K562 (cell line): ENCODE data around the gene GPR4. TPM values are rescaled to one million over a fixed set of nuclear protein-coding genes. Genes with fewer than 3 reads are reported as not detected.

Experiments
- ATAC-seq: fragments of 200-7000 bp; cut with Tn5 transposase; 3 replicates; pipeline ENCODE4 v1.9.1; 2020; ENCODE audit warnings: moderate library complexity
- BruUV-seq: library from RNA; stranded (reverse); fragments of 400-500 nt; replicated peaks from 2 replicates; lab custom pipeline; 2021; lab: Mats Ljungman, UMichigan
- CTCF ChIA-PET: fragments of 300-600 bp; formaldehyde crosslinking; extraction: SDS; loops from one replicate; lab custom pipeline; 2021; ENCODE audit warnings: low intra/inter-chr PET ratio; lab: Yijun Ruan, JAX
- POLR2A ChIA-PET: fragments of 300-600, 350-650 bp; sonication (Branson Sonifier 250); formaldehyde crosslinking; extraction: SDS; loops from one replicate; lab custom pipeline; 2021; ENCODE audit warnings: antibody characterized with exemption, inconsistent platforms; lab: Yijun Ruan, JAX
- DNase-seq, 4 experiments: peaks; one replicate each; pipeline versions ENCODE4 v3.0.0 to v3.0.0-alpha.2; 2011 to 2018; ENCODE audit warnings: low spot score in 3 of 4, mixed read lengths in 3 of 4; ENCODE audit errors: extremely low read depth in 1 of 4
- FAIRE-seq: peaks from 2 replicates; lab custom pipeline; 2011; peaks lifted over from hg19 to GRCh38; lab: Jason Lieb, UNC
- H2AFZ ChIP-seq: 2 replicates; pipeline ENCODE4 v1.6.0; 2011; ENCODE audit warnings: low read depth, low read length, control low read depth, inconsistent platforms
- H3K27ac ChIP-seq: fragments of 200-600 bp; 3 replicates; pipeline ENCODE4 v1.8.0; 2011; ENCODE audit warnings: low read depth, mild to moderate bottlenecking, control low read depth, inconsistent platforms, low read length, moderate library complexity, mixed read lengths; ENCODE audit errors: extremely low read depth
- H3K27me3 ChIP-seq, 2 experiments: fragments of 300-600 bp in 1 of 2; 2 replicates in 1 of 2; 3 replicates in 1 of 2; pipeline versions ENCODE4 v1.6.0 to v1.8.0; 2011; ENCODE audit warnings: inconsistent platforms in 2 of 2, low read length in 2 of 2, mild to moderate bottlenecking in 1 of 2, mixed read lengths in 1 of 2, moderate library complexity in 1 of 2; ENCODE audit not compliant: control insufficient read depth in 2 of 2, insufficient read depth in 2 of 2
- H3K36me3 ChIP-seq: fragments of 300-600 bp; 3 replicates; pipeline ENCODE4 v1.8.0; 2011; ENCODE audit warnings: mild to moderate bottlenecking, low read length, inconsistent platforms; ENCODE audit not compliant: control insufficient read depth, insufficient read depth
- H3K4me1 ChIP-seq, 2 experiments: fragments of 200-600 bp in 1 of 2; replicated peaks in 1 of 2; 2 replicates in 1 of 2; 3 replicates in 1 of 2; pipeline versions ENCODE4 v1.5.1 to v1.8.0; 2011; ENCODE audit warnings: inconsistent platforms in 2 of 2, low read length in 2 of 2, mild to moderate bottlenecking in 1 of 2, mixed read lengths in 1 of 2, moderate library complexity in 1 of 2; ENCODE audit not compliant: control insufficient read depth in 2 of 2, insufficient read depth in 2 of 2
- H3K4me2 ChIP-seq: 2 replicates; pipeline ENCODE4 v1.6.1; 2011; ENCODE audit warnings: low read length, control low read depth, inconsistent platforms, mixed read lengths; ENCODE audit not compliant: insufficient read depth
- H3K4me3 ChIP-seq: fragments of 200-600 bp; sonication (generic), shearing (Covaris generic); 2 replicates; pipeline ENCODE4 v1.5.1; 2016; ENCODE audit warnings: control low read depth, inconsistent platforms
- H3K79me2 ChIP-seq: fragments of 200-600 bp; 3 replicates; pipeline ENCODE4 v1.8.0; 2011; ENCODE audit warnings: low read length, inconsistent platforms; ENCODE audit not compliant: control insufficient read depth, insufficient read depth
- H3K9ac ChIP-seq, 2 experiments: 2 replicates each; pipeline versions ENCODE4 v1.6.0 to v1.6.1; 2011; ENCODE audit warnings: low read depth in 2 of 2, low read length in 2 of 2, control low read depth in 1 of 2, inconsistent platforms in 1 of 2, mild to moderate bottlenecking in 1 of 2, mixed read lengths in 1 of 2; ENCODE audit not compliant: insufficient read depth in 1 of 2
- H3K9me1 ChIP-seq: one replicate; pipeline ENCODE4 v1.6.0; 2011; ENCODE audit warnings: inconsistent platforms, mild to moderate bottlenecking, low read length, moderate library complexity; ENCODE audit not compliant: control insufficient read depth, insufficient read depth
- H3K9me3 ChIP-seq: replicated peaks from 2 replicates; pipeline ENCODE4 v1.5.1; 2011; ENCODE audit warnings: low read depth, low read length, inconsistent platforms; ENCODE audit not compliant: control insufficient read depth, insufficient read depth
- H4K20me1 ChIP-seq: replicated peaks from 2 replicates; pipeline ENCODE4 v1.6.1; 2011; ENCODE audit warnings: low read length, inconsistent platforms, mixed read lengths; ENCODE audit not compliant: control insufficient read depth, insufficient read depth
- ATF1 ChIP-seq, 2 experiments: fragments of 450-650 bp in 1 of 2; IDR thresholded peaks; 2 replicates each; pipeline ENCODE4 v1.6.1; 2016; ENCODE audit warnings: missing compliant biosample characterization in 1 of 2, missing genetic modification characterization in 1 of 2
- BCOR ChIP-seq: fragments of 450-650 bp; IDR thresholded peaks from 2 replicates; pipeline ENCODE4 v1.6.1; 2016
- BRCA1 ChIP-seq, 2 experiments: fragments of 450-650 bp in 1 of 2; sonication (generic) in 1 of 2; formaldehyde crosslinking in 1 of 2; IDR thresholded peaks; 2 replicates each; pipeline versions ENCODE4 v1.5.0 to v1.6.1; 2017 to 2020; ENCODE audit warnings: mild to moderate bottlenecking in 1 of 2, missing genetic modification reagents in 1 of 2
- CREB1 ChIP-seq, 2 experiments: sonication (generic) in 1 of 2; formaldehyde crosslinking in 1 of 2; IDR thresholded peaks; 2 replicates each; pipeline versions ENCODE4 v1.6.1 to v1.8.0; 2012 to 2022; ENCODE audit warnings: inconsistent platforms in 1 of 2, mild to moderate bottlenecking in 1 of 2, missing genetic modification reagents in 1 of 2, moderate library complexity in 1 of 2
- CREM ChIP-seq: IDR thresholded peaks from 2 replicates; pipeline ENCODE4 v1.6.1; 2014; ENCODE audit warnings: antibody characterized with exemption, low read depth
- DIDO1 ChIP-seq: fragments of 450-650 bp; IDR thresholded peaks from 2 replicates; pipeline ENCODE4 v1.6.1; 2016; ENCODE audit warnings: low read depth, missing biosample characterization, missing genetic modification characterization
- HDAC2 ChIP-seq: fragments of 450-650 bp; IDR thresholded peaks from 2 replicates; pipeline ENCODE4 v1.6.1; 2016; ENCODE audit warnings: mild to moderate bottlenecking
- HNRNPLL ChIP-seq: fragments of 200-400 bp; formaldehyde crosslinking; IDR thresholded peaks from 2 replicates; pipeline ENCODE4 v1.6.1; 2017; ENCODE audit warnings: low read length, low read depth, mild to moderate bottlenecking; ENCODE audit not compliant: poor library complexity, severe bottlenecking
- KDM1A ChIP-seq, 2 experiments: fragments of 450-650 bp; IDR thresholded peaks; 2 replicates each; pipeline ENCODE4 v1.6.1; 2016; ENCODE audit warnings: mild to moderate bottlenecking in 2 of 2
- RCOR1 ChIP-seq, 2 experiments: IDR thresholded peaks; 2 replicates each; pipeline ENCODE4 v1.6.1; 2012; ENCODE audit warnings: low read depth in 2 of 2, low read length in 2 of 2, borderline replicate concordance in 1 of 2, improper control_type of control experiment in 1 of 2
- SIX5 ChIP-seq, 2 experiments: IDR thresholded peaks; 2 replicates each; pipeline ENCODE4 v1.6.1; 2011; ENCODE audit warnings: low read length in 2 of 2, borderline replicate concordance in 1 of 2, low read depth in 1 of 2, mild to moderate bottlenecking in 1 of 2, moderate library complexity in 1 of 2; ENCODE audit not compliant: insufficient read depth in 1 of 2
- SMARCA5 ChIP-seq: fragments of 450-650 bp; IDR thresholded peaks from 2 replicates; pipeline ENCODE4 v1.6.1; 2016
- ZFP36 ChIP-seq: fragments of 150-350 bp; IDR thresholded peaks from 2 replicates; pipeline ENCODE4 v1.6.1; 2018; ENCODE audit warnings: low read length, low read depth; ENCODE audit not compliant: partially characterized antibody
- WGBS: fragments of 100-300 bp; shearing (Covaris generic); methylation state at CpG from one replicate; pipeline ENCODE4 v1.1.6; 2016; ENCODE audit warnings: low coverage, mixed read lengths; ENCODE audit not compliant: insufficient coverage; ENCODE audit errors: missing lambda C conversion rate; 5-methylcytosine and 5-hydroxymethylcytosine counted together
- in situ Hi-C: fragments of 300-500 bp; cut with MboI; formaldehyde crosslinking; loops from 4 replicates; pipeline ENCODE4 v1.15.0; 2018; ENCODE audit warnings: inconsistent platforms, mixed read lengths
- intact Hi-C: fragments of 100-400 bp; cut with micrococcal nuclease; formaldehyde crosslinking; loops from 2 replicates; pipeline ENCODE4 v1.14.2; 2022
- polyA plus RNA-seq, 8 experiments: library from polyadenylated mRNA; depleted of rRNA in 4 of 8; stranded (reverse) in 5 of 8; unstranded in 3 of 8; fragments of >200 nt; fragmentation: Nextera tagmentation in 2 of 8; fragmentation: Illumina TruSeq in 1 of 8; extraction: Ambion mirVana in 2 of 8; extraction: Trizol in 1 of 8; gene quantifications; 2 replicates each; pipeline versions ENCODE4 v1.2.1 to v1.2.3, GENCODE V29; 2011 to 2014; ENCODE audit warnings: inconsistent platforms in 1 of 8, missing spikeins in 1 of 8
- total RNA-seq, 7 experiments: library from RNA; depleted of rRNA in 6 of 7; stranded (reverse); fragments of >200 nt in 6 of 7; fragmentation: Illumina TruSeq in 2 of 7; extraction: Trizol in 2 of 7; gene quantifications; 2 replicates each; pipeline versions ENCODE4 v1.2.1 to v1.2.3, GENCODE V29; 2011 to 2021; ENCODE audit warnings: low replicate concordance in 1 of 7
- TF ChIP-seq, protein P1 (sequence below): IDR thresholded peaks from 2 replicates; pipeline ENCODE4 v1.6.1; 2016; ENCODE audit warnings: missing genetic modification characterization, missing compliant biosample characterization

Gene GPR4
- total and polyA plus RNA-seq, 9 of the 15 experiments (the other 6 are each of a cell fraction or from before 2014, with no cell fraction given) = 0.03 to 0.09 (median 0.04) TPM; not detected in 5

DNA sequence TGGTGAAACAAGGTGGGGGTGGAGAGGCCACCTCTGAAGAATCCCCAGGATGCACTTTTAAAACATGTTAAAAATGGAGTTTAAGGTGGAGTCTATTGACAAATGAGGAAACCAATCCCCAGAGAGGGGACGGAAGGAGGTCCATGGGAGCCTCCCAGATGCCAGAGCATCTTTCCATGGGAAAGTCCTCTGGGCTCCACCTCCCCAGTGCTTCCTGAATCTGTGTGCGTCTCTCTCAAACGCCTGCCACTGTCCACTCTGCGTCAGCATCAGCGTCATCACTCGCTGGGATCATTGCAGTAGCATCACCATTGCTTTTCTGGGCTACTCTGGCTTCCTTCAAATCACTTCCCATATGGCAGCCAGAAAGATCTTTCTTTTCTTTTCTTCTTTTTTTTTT lies 6.2 kb downstream of the GPR4 start:
- H3K36me3 ChIP-seq = no peaks in the 10 kb centered on the region
- ChIA-PET POLR2A (no interaction called here), CTCF (no interaction called here)
- H3K9me1 ChIP-seq = no peaks in the 10 kb centered on the region
- H3K9me3 ChIP-seq = no peaks in the 10 kb centered on the region
- no peak for FAIRE-seq
- WGBS = 3% methylated on average over 6 of the region's 6 CpGs
- H3K4me3 ChIP-seq = no peak overlapping the region
- H2AFZ ChIP-seq = no peak overlapping the region
- H3K27ac ChIP-seq = no peak overlapping the region
- 0 out of 2 replicates have a peak, but pooled peaks have one; percentile 22 for TF ChIP-seq CREB1 (IDR thresholded peaks at IDR 0.05)
- TF ChIP-seq CREB1 (CRISPR knock-in tag; IDR thresholded peaks at IDR 0.05) = no peak
- TF ChIP-seq ATF1 (CRISPR knock-in tag; IDR thresholded peaks at IDR 0.05) = no peak
- TF ChIP-seq ATF1 (tag; IDR thresholded peaks at IDR 0.05) = peak; percentile 40; the same call in 1 of the 2 replicates
- no peak for TF ChIP-seq SIX5 (IDR thresholded peaks at IDR 0.05; ENCODE audit: borderline replicate concordance in 1 of 2, insufficient read depth in 1 of 2, low read depth in 1 of 2, low read length in 2 of 2)
- peak; percentile 67 for TF ChIP-seq CREM
- no peak overlapping the region for H3K4me2 ChIP-seq
- H3K4me1 ChIP-seq = peaks cover 12 to 15% of the 10 kb centered on the region in 2 experiments; a peak in 4 of 5 replicates
- no TSS peak for BruUV-seq
- in situ Hi-C loops = loop anchor here (5.0 kb wide), 1 partner anchor 86 kb away; no protein-coding TSS in a partner anchor
- H3K27me3 ChIP-seq = peaks cover 25 to 36% of the 10 kb centered on the region in 2 experiments
- H3K79me2 ChIP-seq = no peaks in the 10 kb centered on the region
- no peak overlapping the region for H3K9ac ChIP-seq
- ATAC-seq = no peak
- DNase-seq = no peak
- no peaks in the 10 kb centered on the region for H4K20me1 ChIP-seq
- intact Hi-C loops = no loop called here

DNA sequence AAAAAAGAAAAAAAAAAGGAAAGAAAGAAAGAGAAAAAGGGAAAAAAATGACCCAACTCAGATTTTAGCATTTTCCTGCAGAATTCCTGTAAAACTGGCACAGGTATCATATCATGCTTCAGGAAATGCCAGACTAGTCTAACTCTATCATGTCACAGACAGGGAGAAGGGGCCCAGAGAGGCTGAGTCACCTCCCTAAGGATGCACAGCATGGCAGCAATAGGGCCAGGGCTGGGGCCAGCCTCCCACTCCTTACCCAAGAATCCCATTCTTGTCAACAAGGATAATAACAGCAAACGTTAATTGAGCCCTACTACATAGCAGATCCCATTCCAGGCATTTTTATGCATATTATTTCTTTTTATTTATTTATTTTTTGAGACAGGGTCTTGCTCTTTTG lies 8.5 kb downstream of the GPR4 start:
- ChIA-PET CTCF (interaction anchor here (0.5 kb wide), 1 partner anchor 1048 kb away, joined by 3 read pairs; no protein-coding TSS in a partner anchor), POLR2A (interaction anchor here (0.6 to 1.5 kb wide), 3 partner anchors 12 to 199 kb away, joined by 3 to 4 read pairs (median 3); no protein-coding TSS in a partner anchor)
- no peak overlapping the region for H2AFZ ChIP-seq
- H3K9ac ChIP-seq = no peak overlapping the region
- no peak for ATAC-seq
- no peak overlapping the region for H3K27ac ChIP-seq
- no peaks in the 10 kb centered on the region for H4K20me1 ChIP-seq
- intact Hi-C loops = no loop called here
- no peaks in the 10 kb centered on the region for H3K9me3 ChIP-seq
- WGBS = 0% methylated on average over 1 of the region's 1 CpG
- no peak overlapping the region for H3K4me2 ChIP-seq
- FAIRE-seq = no peak
- no peak overlapping the region for H3K4me3 ChIP-seq
- no peaks in the 10 kb centered on the region for H3K79me2 ChIP-seq
- H3K27me3 ChIP-seq = peaks cover 10 to 20% of the 10 kb centered on the region in 2 experiments
- no peaks in the 10 kb centered on the region for H3K9me1 ChIP-seq
- BruUV-seq = no TSS peak
- DNase-seq = no peak
- no peaks in the 10 kb centered on the region for H3K36me3 ChIP-seq
- in situ Hi-C loops = no loop called here
- peaks cover 17 to 18% of the 10 kb centered on the region in 2 experiments; a peak in 4 of 5 replicates for H3K4me1 ChIP-seq
- TF ChIP-seq SMARCA5 = peak; percentile 41; the same call in 1 of the 2 replicates
- 0 out of 4 replicates have a peak, but pooled peaks of 1 of the 2 experiments have one; percentile 27 for TF ChIP-seq RCOR1 (IDR thresholded peaks at IDR 0.05; ENCODE audit: borderline replicate concordance in 1 of 2, low read depth in 2 of 2, low read length in 2 of 2)
- TF ChIP-seq HDAC2 = peak; percentile 45; the same call in 1 of the 2 replicates
- TF ChIP-seq, protein P1, sequence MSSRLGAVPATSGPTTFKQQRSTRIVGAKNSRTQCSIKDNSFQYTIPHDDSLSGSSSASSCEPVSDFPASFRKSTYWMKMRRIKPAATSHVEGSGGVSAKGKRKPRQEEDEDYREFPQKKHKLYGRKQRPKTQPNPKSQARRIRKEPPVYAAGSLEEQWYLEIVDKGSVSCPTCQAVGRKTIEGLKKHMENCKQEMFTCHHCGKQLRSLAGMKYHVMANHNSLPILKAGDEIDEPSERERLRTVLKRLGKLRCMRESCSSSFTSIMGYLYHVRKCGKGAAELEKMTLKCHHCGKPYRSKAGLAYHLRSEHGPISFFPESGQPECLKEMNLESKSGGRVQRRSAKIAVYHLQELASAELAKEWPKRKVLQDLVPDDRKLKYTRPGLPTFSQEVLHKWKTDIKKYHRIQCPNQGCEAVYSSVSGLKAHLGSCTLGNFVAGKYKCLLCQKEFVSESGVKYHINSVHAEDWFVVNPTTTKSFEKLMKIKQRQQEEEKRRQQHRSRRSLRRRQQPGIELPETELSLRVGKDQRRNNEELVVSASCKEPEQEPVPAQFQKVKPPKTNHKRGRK = peak; percentile 60; the same call in 1 of the 2 replicates
- peak; percentile 90 for TF ChIP-seq ZFP36
- no peak for TF ChIP-seq DIDO1 (tag)
- no peak for TF ChIP-seq BRCA1 (IDR thresholded peaks at IDR 0.05)
- TF ChIP-seq BRCA1 (CRISPR knock-in tag; IDR thresholded peaks at IDR 0.05) = no peak
- peak; percentile 47 to 57; a peak in 3 of 4 replicates for TF ChIP-seq KDM1A (IDR thresholded peaks at IDR 0.05)
- TF ChIP-seq BCOR = peak; percentile 87
- TF ChIP-seq HNRNPLL = no peak
